B cell (primary cell): ENCODE data around the gene CBX8.

Source experiments
- CTCF ChIP-seq: fragments of 200-600 bp; IDR thresholded peaks from one replicate; pipeline ENCODE4 v1.8.0; 2022; ENCODE audit warnings: antibody characterized with exemption, mild to moderate bottlenecking
- EZH2 ChIP-seq: IDR thresholded peaks from 2 replicates; pipeline ENCODE4 v1.6.1; 2012; ENCODE audit warnings: borderline replicate concordance, low read depth, mild to moderate bottlenecking, moderate library complexity, low read length; ENCODE audit not compliant: insufficient read depth, poor library complexity, severe bottlenecking

GRCh38 chr17:79792341-79792871 is 4.5 kb downstream of the CBX8 start:
- TF ChIP-seq CTCF (no peak), EZH2 (no peak)
